HG03103 (cell line): ENCODE results near the gene TOLLIP.

ENCODE experiments used
- ATAC-seq: cut with Tn5 transposase; IDR thresholded peaks from one replicate; pipeline ENCODE4 v1.9.1; 2021; ENCODE audit warnings: low read depth; ENCODE audit not compliant: unreplicated experiment

TOLLIP gene

GRCh38 chr11:1285316-1285744 lies 24.1 kb downstream of the TOLLIP start:
- no peak for ATAC-seq

- ATAC-seq: no peak
Observed at GRCh38 chr11:1283906-1284305, 25.5 kb downstream of the TOLLIP start.

GRCh38 chr11:1283091-1283511 lies 26.3 kb downstream of the TOLLIP start:
- no peak for ATAC-seq

- ATAC-seq: no peak
Observed at GRCh38 chr11:1281974-1282365, 27.5 kb downstream of the TOLLIP start.

- ATAC-seq: no peak
Observed at GRCh38 chr11:1281326-1281973, 28.0 kb downstream of the TOLLIP start.

- no peak for ATAC-seq
Observed at GRCh38 chr11:1280116-1281035, 29.1 kb downstream of the TOLLIP start.

GRCh38 chr11:1279674-1280055 lies 29.8 kb downstream of the TOLLIP start:
- ATAC-seq: no peak

- no peak for ATAC-seq
Observed at GRCh38 chr11:1278766-1279673, 30.4 kb downstream of the TOLLIP start.

GRCh38 chr11:1277936-1278512 lies 31.4 kb downstream of the TOLLIP start:
- ATAC-seq: no peak

GRCh38 chr11:1276866-1277615 lies 32.4 kb downstream of the TOLLIP start:
- no peak for ATAC-seq

- ATAC-seq: no peak
Observed at GRCh38 chr11:1276041-1276790, 33.2 kb downstream of the TOLLIP start.

- no peak for ATAC-seq
Observed at GRCh38 chr11:1275021-1275420, 34.4 kb downstream of the TOLLIP start.

- ATAC-seq: no peak
Observed at GRCh38 chr11:1274501-1274900, 34.9 kb downstream of the TOLLIP start.

GRCh38 chr11:1272531-1272930 lies 36.9 kb downstream of the TOLLIP start:
- no peak for ATAC-seq

GRCh38 chr11:1271927-1272326 lies 37.5 kb downstream of the TOLLIP start:
- ATAC-seq: no peak

- no peak for ATAC-seq
Observed at GRCh38 chr11:1271406-1271805, 38.0 kb downstream of the TOLLIP start.

GRCh38 chr11:1271002-1271401 lies 38.4 kb downstream of the TOLLIP start:
- no peak for ATAC-seq

GRCh38 chr11:1270476-1270875 lies 39.0 kb downstream of the TOLLIP start:
- ATAC-seq: no peak

GRCh38 chr11:1269957-1270356 lies 39.5 kb downstream of the TOLLIP start:
- ATAC-seq: no peak
